CD4-positive, alpha-beta memory T cell (primary cell): ENCODE measurements around the gene IMP3. TPM values are rescaled to one million over a fixed set of nuclear protein-coding genes. Genes with fewer than 3 reads are reported as not detected.
A peak's percentile ranks its signal among the peaks of the same experiment; 100 is the strongest.

Experiments used
- CTCF ChIA-PET: fragments of 350-600 bp; sonication (Branson Sonifier 250); formaldehyde crosslinking; loops from one replicate; lab custom pipeline; 2021; ENCODE audit warnings: inconsistent platforms; ENCODE audit not compliant: partially characterized antibody; lab: Charles Lee
- POLR2A ChIA-PET: fragments of 350-600 bp; sonication (Branson Sonifier 250); formaldehyde crosslinking; loops from one replicate; lab custom pipeline; 2021; ENCODE audit not compliant: partially characterized antibody; lab: Charles Lee
- DNase-seq, 5 donors: peaks; one replicate each; pipeline versions ENCODE4 v3.0.0 to v3.0.0-alpha.2; 2020 to 2022; ENCODE audit warnings: mixed read lengths in 1 of 5
- H3K27ac ChIP-seq: one replicate; pipeline ENCODE4 v1.7.0; 2013; ENCODE audit warnings: low read depth, low read length
- H3K27me3 ChIP-seq: 2 replicates; pipeline ENCODE4 v1.7.0; 2013; ENCODE audit warnings: mild to moderate bottlenecking, low read length, moderate library complexity; ENCODE audit not compliant: insufficient read depth
- H3K36me3 ChIP-seq: 2 replicates; pipeline ENCODE4 v1.7.0; 2013; ENCODE audit warnings: mild to moderate bottlenecking, low read length, moderate library complexity; ENCODE audit not compliant: insufficient read depth
- H3K4me1 ChIP-seq: 2 replicates; pipeline ENCODE4 v1.7.0; 2013; ENCODE audit warnings: mild to moderate bottlenecking, low read length, moderate library complexity; ENCODE audit not compliant: insufficient read depth
- H3K4me3 ChIP-seq, 2 donors: one replicate each; pipeline ENCODE4 v1.7.0; 2013; ENCODE audit warnings: low read length in 2 of 2, mild to moderate bottlenecking in 1 of 2
- H3K9me3 ChIP-seq, 2 donors: one replicate each; pipeline ENCODE4 v1.7.0; 2013; ENCODE audit warnings: low read length in 2 of 2, control low read depth in 1 of 2; ENCODE audit not compliant: control insufficient read depth in 1 of 2
- H3K27ac Mint-ChIP-seq, 7 donors: one replicate each; pipeline ENCODE4 v1.8.0; 2020 to 2021; ENCODE audit warnings: mixed read lengths in 7 of 7, mild to moderate bottlenecking in 6 of 7, inconsistent platforms in 3 of 7, moderate library complexity in 3 of 7
- H3K27me3 Mint-ChIP-seq, 2 donors: one replicate each; pipeline ENCODE4 v1.8.0; 2020 to 2021; ENCODE audit warnings: mixed read lengths in 2 of 2
- H3K36me3 Mint-ChIP-seq, 2 donors: one replicate each; pipeline ENCODE4 v1.8.0; 2020 to 2021; ENCODE audit warnings: mixed read lengths in 2 of 2, inconsistent platforms in 1 of 2, mild to moderate bottlenecking in 1 of 2
- H3K4me1 Mint-ChIP-seq, 4 donors: one replicate each; pipeline ENCODE4 v1.8.0; 2020 to 2021; ENCODE audit warnings: mixed read lengths in 4 of 4, mild to moderate bottlenecking in 1 of 4
- H3K4me3 Mint-ChIP-seq, 8 donors: one replicate each; pipeline ENCODE4 v1.8.0; 2020 to 2021; ENCODE audit warnings: mixed read lengths in 8 of 8, mild to moderate bottlenecking in 7 of 8, moderate library complexity in 6 of 8, inconsistent platforms in 3 of 8
- H3K9me3 Mint-ChIP-seq, 8 donors: one replicate each; pipeline ENCODE4 v1.8.0; 2020 to 2021; ENCODE audit warnings: mixed read lengths in 8 of 8, mild to moderate bottlenecking in 5 of 8, inconsistent platforms in 3 of 8, moderate library complexity in 1 of 8
- intact Hi-C: fragments of 100-400 bp; cut with micrococcal nuclease; formaldehyde crosslinking; loops from one replicate; pipeline ENCODE4 v1.15.1; 2023
- polyA plus RNA-seq, 2 donors: library from polyadenylated mRNA; unstranded; fragments of 300-500 nt; fragmentation: Illumina TruSeq; gene quantifications; one replicate each; pipeline ENCODE4 v1.2.3, GENCODE V29; 2021
- total RNA-seq, 2 experiments: library from RNA; stranded (reverse); gene quantifications; one replicate each; pipeline ENCODE4 v1.2.3, GENCODE V29; 2021

IMP3 gene
- total and polyA plus RNA-seq, 4 experiments from 2014 or later, result 85.5 to 211 (median 144) TPM

- no peaks in the 10 kb centered on the region for H3K36me3 ChIP-seq
- peaks cover 20 to 53% (median 37%) of the 10 kb centered on the region in 4 donors for H3K4me1 Mint-ChIP-seq
- H3K9me3 Mint-ChIP-seq, result no peaks in the 10 kb centered on the region
These were observed 8.4 kb upstream of the IMP3 start for GRCh38 chr15:75648156-75649000.

DNA sequence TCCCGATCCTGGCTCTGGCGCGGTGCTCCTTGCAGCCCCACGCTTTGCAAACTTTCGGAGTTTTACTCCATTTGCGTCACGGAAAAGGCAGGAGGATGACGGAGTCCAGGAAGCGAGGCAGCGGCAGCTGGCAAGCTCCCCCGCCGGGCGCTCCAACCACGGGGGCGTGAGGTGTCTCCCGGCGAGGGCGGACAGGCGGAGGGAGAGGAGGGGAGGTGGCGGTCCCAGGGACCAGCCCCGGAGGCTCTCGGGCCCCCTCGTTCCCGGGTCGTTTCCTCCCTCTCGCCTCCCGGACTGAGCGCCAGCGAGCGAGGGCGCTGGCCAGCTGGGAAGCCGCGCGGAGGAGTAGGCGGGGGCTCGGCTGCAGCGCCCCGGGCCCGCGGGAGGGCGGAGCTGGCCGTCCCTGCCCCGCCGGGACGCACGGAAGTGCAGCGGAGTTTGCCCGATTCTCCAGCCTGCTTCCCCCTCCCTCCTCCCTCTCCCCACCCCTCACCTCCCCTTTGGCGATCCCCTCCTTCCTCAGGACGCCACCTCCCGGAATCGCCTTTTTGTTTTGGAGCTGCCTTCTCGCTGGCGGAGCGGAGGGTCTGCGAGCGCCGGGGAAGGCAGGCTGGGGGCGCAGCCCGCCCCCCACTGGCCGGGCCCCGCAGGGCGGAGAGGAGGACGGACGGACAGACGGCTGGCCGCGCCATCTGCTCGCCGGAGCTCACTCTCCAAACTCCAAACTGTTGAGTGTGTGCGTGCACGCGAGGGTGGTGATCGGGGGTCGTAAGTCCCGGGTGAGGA lies 7.5 kb upstream of the IMP3 start, which contains the start of gene SNX33:
SNX33 (plus strand) TSS at position 543 of the 786 bp plus-strand sequence. CDS start 1,191 bp downstream, outside the sequence.
- intact Hi-C loops, result loop anchor here (2.0 kb wide), 1 partner anchor 139 kb away; no protein-coding TSS in a partner anchor

More at GRCh38 chr15:75648156-75649000, 8.4 kb upstream of the IMP3 start:
- Mint-ChIP-seq H3K27ac (peak overlapping the region in 6 of 7 donors; percentile 29 to 86 (median 72)), H3K27me3 (no peaks in the 10 kb centered on the region), H3K4me3 (peak overlapping the region; percentile 82 to 89 (median 87)), H3K36me3 (peaks cover 0 to 5% of the 10 kb centered on the region in 2 donors)
- no peaks in the 10 kb centered on the region for H3K9me3 ChIP-seq
- intact Hi-C loops, result loop anchor here (2.0 kb wide), 1 partner anchor 140 kb away; no protein-coding TSS in a partner anchor
- H3K4me3 ChIP-seq, result peak overlapping the region; percentile 64 to 73
- DNase-seq, result no peak
- peaks cover 32% of the 10 kb centered on the region for H3K4me1 ChIP-seq
- peak overlapping the region; percentile 45 for H3K27ac ChIP-seq
- POLR2A ChIA-PET, result interaction anchor here (0.9 to 3.1 kb wide), 12 partner anchors 8 to 625 kb away, joined by 3 to 27 read pairs (median 10); partner anchors contain the start of genes IMP3, MAN2C1, PPCDC and PTPN9
- CTCF ChIA-PET, result interaction anchor here (0.7 to 3.0 kb wide), 7 partner anchors 10 to 282 kb away, joined by 3 to 17 read pairs (median 4); partner anchors contain the start of genes MAN2C1, PTPN9 and SNUPN
- no peaks in the 10 kb centered on the region for H3K27me3 ChIP-seq

DNA sequence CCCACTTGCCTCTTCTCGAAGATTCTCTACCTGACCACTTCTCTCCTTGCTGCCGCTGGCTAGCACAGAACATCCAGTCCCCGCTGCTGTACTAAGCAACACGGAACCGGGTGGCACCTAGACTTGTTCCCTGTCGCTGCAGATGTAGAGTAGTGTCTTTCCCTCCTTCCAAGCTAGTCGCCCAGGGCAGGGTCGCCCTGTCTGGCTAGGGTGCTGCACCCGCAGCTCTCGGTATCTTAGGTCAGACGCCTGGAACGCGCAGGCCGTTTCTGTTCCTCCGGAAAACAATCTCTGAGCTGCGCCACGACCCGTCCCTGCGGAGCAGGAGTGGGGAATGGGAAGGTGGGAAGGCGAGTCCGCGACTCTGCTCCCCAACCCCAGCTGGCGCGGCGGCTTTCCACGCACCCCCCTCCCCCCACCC lies 6.9 kb upstream of the IMP3 start:
- Histone ChIP-seq H3K4me1 (peaks cover 27% of the 10 kb centered on the region), H3K27me3 (no peaks in the 10 kb centered on the region), H3K9me3 (no peaks in the 10 kb centered on the region), H3K27ac (peak overlapping the region; percentile 45), H3K4me3 (peak overlapping the region; percentile 64 to 73), H3K36me3 (no peaks in the 10 kb centered on the region)
- Mint-ChIP-seq H3K27ac (peak overlapping the region; percentile 66 to 91 (median 80)), H3K36me3 (peaks cover 0 to 5% of the 10 kb centered on the region in 2 donors), H3K4me3 (peak overlapping the region; percentile 85 to 91 (median 89)), H3K4me1 (peaks cover 22 to 54% (median 38%) of the 10 kb centered on the region in 4 donors), H3K9me3 (no peaks in the 10 kb centered on the region), H3K27me3 (no peaks in the 10 kb centered on the region)
- CTCF ChIA-PET, result interaction anchor here (0.6 to 3.0 kb wide), 10 partner anchors 9 to 281 kb away, joined by 3 to 17 read pairs (median 4); partner anchors contain the start of genes MAN2C1, PTPN9, SIN3A and SNUPN
- POLR2A ChIA-PET, result interaction anchor here (1.2 to 3.1 kb wide), 11 partner anchors 8 to 298 kb away, joined by 3 to 27 read pairs (median 10); partner anchors contain the start of genes IMP3, MAN2C1, PTPN9 and SIN3A
- peak in 1 of 5 donors; percentile 9 for DNase-seq
- intact Hi-C loops, result no loop called here

More for the DNA sequence above, 7.5 kb upstream of the IMP3 start, which contains the start of gene SNX33:
- Histone ChIP-seq H3K27me3 (no peaks in the 10 kb centered on the region), H3K36me3 (no peaks in the 10 kb centered on the region), H3K4me3 (peak within 1 kb of the TSS; percentile 64 to 73), H3K4me1 (peaks cover 32% of the 10 kb centered on the region), H3K9me3 (no peaks in the 10 kb centered on the region), H3K27ac (peak within 1 kb of the TSS; percentile 45)
- Mint-ChIP-seq H3K4me3 (peak within 1 kb of the TSS; percentile 86 to 91 (median 89)), H3K27ac (peak within 1 kb of the TSS; percentile 66 to 91 (median 86)), H3K27me3 (no peaks in the 10 kb centered on the region), H3K9me3 (no peaks in the 10 kb centered on the region), H3K36me3 (peaks cover 0 to 5% of the 10 kb centered on the region in 2 donors), H3K4me1 (peaks cover 20 to 53% (median 37%) of the 10 kb centered on the region in 4 donors)
- peak; percentile 43 to 82 (median 49) for DNase-seq
- CTCF ChIA-PET, result interaction anchor here (0.7 to 3.0 kb wide), 10 partner anchors 9 to 282 kb away, joined by 3 to 17 read pairs (median 4); partner anchors contain the start of genes MAN2C1, PTPN9, SIN3A and SNUPN
- POLR2A ChIA-PET, result interaction anchor here (0.9 to 3.1 kb wide), 14 partner anchors 9 to 624 kb away, joined by 3 to 27 read pairs (median 8); partner anchors contain the start of genes IMP3, MAN2C1, PPCDC and PTPN9

GRCh38 chr15:75646112-75646943 lies 6.3 kb upstream of the IMP3 start:
- intact Hi-C loops, result no loop called here
- H3K27me3 ChIP-seq, result no peaks in the 10 kb centered on the region
- peak overlapping the region; percentile 64 to 73 for H3K4me3 ChIP-seq
- no peaks in the 10 kb centered on the region for H3K36me3 ChIP-seq
- H3K4me1 ChIP-seq, result peaks cover 21% of the 10 kb centered on the region
- H3K4me3 Mint-ChIP-seq, result peak overlapping the region; percentile 85 to 91 (median 89)
- peaks cover 0 to 5% of the 10 kb centered on the region in 2 donors for H3K36me3 Mint-ChIP-seq
- ChIA-PET CTCF (interaction anchor here (0.6 to 3.0 kb wide), 6 partner anchors 8 to 279 kb away, joined by 3 to 17 read pairs (median 6); partner anchors contain the start of genes MAN2C1, SIN3A and SNUPN), POLR2A (interaction anchor here (1.2 to 3.1 kb wide), 10 partner anchors 8 to 297 kb away, joined by 3 to 27 read pairs (median 10); partner anchors contain the start of genes IMP3, MAN2C1, PTPN9 and SIN3A)
- no peak overlapping the region for H3K27ac ChIP-seq
- peak overlapping the region; percentile 66 to 91 (median 80) for H3K27ac Mint-ChIP-seq
- H3K4me1 Mint-ChIP-seq, result peaks cover 20 to 49% (median 33%) of the 10 kb centered on the region in 4 donors
- H3K9me3 ChIP-seq, result no peaks in the 10 kb centered on the region
- no peaks in the 10 kb centered on the region for H3K27me3 Mint-ChIP-seq
- no peak for DNase-seq
- H3K9me3 Mint-ChIP-seq, result no peaks in the 10 kb centered on the region

DNA sequence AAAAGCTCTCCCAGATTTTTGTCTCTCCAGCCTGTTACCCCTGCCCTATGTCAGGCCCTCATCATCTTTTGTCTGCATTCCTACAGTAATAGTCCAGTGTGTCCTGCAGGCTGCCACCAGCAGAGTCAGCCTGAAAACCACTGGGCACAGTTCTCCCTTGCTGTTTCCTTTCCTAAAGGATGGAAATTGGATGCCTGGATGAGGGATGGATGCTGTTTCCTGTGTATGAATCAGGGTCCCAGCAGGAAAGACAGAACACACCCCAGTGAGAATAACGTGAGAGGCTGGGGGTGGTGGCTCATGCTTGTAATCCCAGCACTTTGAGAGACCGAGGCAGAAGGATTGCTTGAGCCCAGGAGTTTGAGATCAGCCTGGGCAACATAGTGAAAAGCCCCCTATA lies 4.4 kb upstream of the IMP3 start:
- POLR2A ChIA-PET, result interaction anchor here (0.8 kb wide), 1 partner anchor 19 kb away, joined by 3 read pairs; the partner anchor contains the start of gene SNUPN
- H3K27ac Mint-ChIP-seq, result peak overlapping the region in 4 of 7 donors; percentile 26 to 72 (median 53)
- CTCF ChIA-PET, result interaction anchor here (1.3 to 1.9 kb wide), 2 partner anchors 46 to 276 kb away, joined by 5 read pairs; partner anchors contain the start of gene MAN2C1

More for the DNA sequence above, 4.4 kb upstream of the IMP3 start:
- Mint-ChIP-seq H3K36me3 (peaks cover 0 to 14% of the 10 kb centered on the region in 2 donors), H3K27me3 (no peaks in the 10 kb centered on the region), H3K4me1 (peaks cover 15 to 41% (median 27%) of the 10 kb centered on the region in 4 donors), H3K9me3 (no peaks in the 10 kb centered on the region), H3K4me3 (peak overlapping the region in 1 of 8 donors; percentile 40)
- Histone ChIP-seq H3K27me3 (no peaks in the 10 kb centered on the region), H3K4me1 (peaks cover 22% of the 10 kb centered on the region), H3K4me3 (no peak overlapping the region), H3K9me3 (no peaks in the 10 kb centered on the region), H3K36me3 (no peaks in the 10 kb centered on the region), H3K27ac (no peak overlapping the region)
- intact Hi-C loops, result no loop called here
- no peak for DNase-seq
